Testis (tissue), 2 donors: ENCODE results near the gene NTM.

Source experiments
- POLR2A ChIP-seq: fragments of 450-650 bp; IDR thresholded peaks from one replicate; pipeline ENCODE4 v1.6.1; 2017; ENCODE audit warnings: antibody characterized with exemption, mild to moderate bottlenecking, moderate library complexity
- TF ChIP-seq, protein P1 (sequence below), 3 experiments: fragments of 450-650 bp in 2 of 3; fragments of 200-600 bp in 1 of 3; sonication (generic) in 1 of 3; IDR thresholded peaks; one replicate each; pipeline ENCODE4 v1.5.1; 2016 to 2019; ENCODE audit warnings: antibody characterized with exemption in 3 of 3, mild to moderate bottlenecking in 2 of 3, moderate library complexity in 1 of 3

DNA sequence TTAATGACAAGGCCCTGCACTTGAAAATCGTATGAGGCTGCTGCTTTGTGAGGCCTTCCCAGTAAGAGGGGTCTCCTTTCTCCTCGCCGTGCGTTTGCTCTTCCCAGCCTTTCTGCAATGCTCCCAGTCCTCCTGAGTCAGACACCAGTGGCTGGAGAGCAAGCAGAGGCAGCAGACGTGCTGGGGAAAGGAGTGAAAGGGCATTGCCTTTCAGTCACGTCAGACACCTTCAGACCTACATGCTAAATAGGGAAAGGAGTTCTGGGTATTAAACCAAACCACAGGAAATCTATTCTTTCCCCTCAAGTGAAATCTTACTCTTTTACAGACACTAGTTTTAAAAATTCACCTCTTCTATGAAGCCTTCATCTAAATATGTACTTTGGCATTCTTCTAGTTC lies 274.8 kb downstream of the NTM start:
- TF ChIP-seq, protein P1, sequence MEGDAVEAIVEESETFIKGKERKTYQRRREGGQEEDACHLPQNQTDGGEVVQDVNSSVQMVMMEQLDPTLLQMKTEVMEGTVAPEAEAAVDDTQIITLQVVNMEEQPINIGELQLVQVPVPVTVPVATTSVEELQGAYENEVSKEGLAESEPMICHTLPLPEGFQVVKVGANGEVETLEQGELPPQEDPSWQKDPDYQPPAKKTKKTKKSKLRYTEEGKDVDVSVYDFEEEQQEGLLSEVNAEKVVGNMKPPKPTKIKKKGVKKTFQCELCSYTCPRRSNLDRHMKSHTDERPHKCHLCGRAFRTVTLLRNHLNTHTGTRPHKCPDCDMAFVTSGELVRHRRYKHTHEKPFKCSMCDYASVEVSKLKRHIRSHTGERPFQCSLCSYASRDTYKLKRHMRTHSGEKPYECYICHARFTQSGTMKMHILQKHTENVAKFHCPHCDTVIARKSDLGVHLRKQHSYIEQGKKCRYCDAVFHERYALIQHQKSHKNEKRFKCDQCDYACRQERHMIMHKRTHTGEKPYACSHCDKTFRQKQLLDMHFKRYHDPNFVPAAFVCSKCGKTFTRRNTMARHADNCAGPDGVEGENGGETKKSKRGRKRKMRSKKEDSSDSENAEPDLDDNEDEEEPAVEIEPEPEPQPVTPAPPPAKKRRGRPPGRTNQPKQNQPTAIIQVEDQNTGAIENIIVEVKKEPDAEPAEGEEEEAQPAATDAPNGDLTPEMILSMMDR (IDR thresholded peaks at IDR 0.05) = no peak
- TF ChIP-seq POLR2A = no peak
